H1 (cell line): Measurements from ENCODE around the gene PARM1. TPM values are rescaled to one million over a fixed set of nuclear protein-coding genes. Genes with fewer than 3 reads are reported as not detected.

ENCODE experiments used
- CTCF ChIA-PET: fragments of 300-600 bp; sonication (Branson Sonifier 250); formaldehyde crosslinking; loops from one replicate; lab custom pipeline; 2021; ENCODE audit not compliant: partially characterized antibody; lab: Charles Lee
- POLR2A ChIA-PET: fragments of 300-600 bp; sonication (Branson Sonifier 250); formaldehyde crosslinking; loops from one replicate; lab custom pipeline; 2021; ENCODE audit warnings: inconsistent platforms; ENCODE audit not compliant: partially characterized antibody; lab: Charles Lee
- DNase-seq, 2 experiments: peaks; one replicate each; pipeline versions ENCODE4 v3.0.0 to v3.0.0-alpha.2; 2010 to 2022; ENCODE audit warnings: low spot score in 2 of 2, low read depth in 1 of 2, mixed read lengths in 1 of 2
- FAIRE-seq: peaks from 2 replicates; lab custom pipeline; 2011; peaks lifted over from hg19 to GRCh38; lab: Jason Lieb, UNC
- H2AFZ ChIP-seq: 2 replicates; pipeline ENCODE4 v1.8.1; 2012; ENCODE audit warnings: low read length, inconsistent platforms
- H2AK5ac ChIP-seq: 2 replicates; pipeline ENCODE4 v1.6.1; 2013; ENCODE audit warnings: low read depth, low read length
- H2BK120ac ChIP-seq: replicated peaks from 2 replicates; pipeline ENCODE3; 2013; ENCODE audit warnings: low read depth, low read length, inconsistent platforms
- H2BK12ac ChIP-seq: 2 replicates; pipeline ENCODE4 v1.6.1; 2013; ENCODE audit warnings: low read depth, low read length
- H2BK15ac ChIP-seq: 2 replicates; pipeline ENCODE4 v1.6.1; 2013; ENCODE audit warnings: low read length
- H2BK20ac ChIP-seq: 2 replicates; pipeline ENCODE4 v1.6.1; 2013; ENCODE audit warnings: low read length
- H2BK5ac ChIP-seq: 2 replicates; pipeline ENCODE4 v1.6.1; 2013; ENCODE audit warnings: low read depth, low read length
- H3K14ac ChIP-seq: 2 replicates; pipeline ENCODE4 v1.6.1; 2013; ENCODE audit warnings: inconsistent platforms; ENCODE audit not compliant: insufficient read length
- H3K18ac ChIP-seq: 2 replicates; pipeline ENCODE4 v1.6.1; 2013; ENCODE audit warnings: low read length; ENCODE audit errors: extremely low read depth
- H3K23ac ChIP-seq: 2 replicates; pipeline ENCODE4 v1.6.1; 2013; ENCODE audit warnings: inconsistent platforms; ENCODE audit not compliant: insufficient read length
- H3K23me2 ChIP-seq: 2 replicates; pipeline ENCODE4 v1.6.1; 2013; ENCODE audit warnings: low read depth, low read length
- H3K27ac ChIP-seq: 2 replicates; pipeline ENCODE4 v1.6.1; 2011; ENCODE audit warnings: low read depth, low read length, inconsistent platforms
- H3K27me3 ChIP-seq, 4 experiments: replicated peaks in 1 of 4; 1 replicate in 1 of 4; 2 replicates in 3 of 4; pipeline versions ENCODE4 v1.6.1 to v1.8.1; 2011 to 2013; ENCODE audit warnings: low read length in 3 of 4, mild to moderate bottlenecking in 3 of 4, inconsistent platforms in 2 of 4, mixed read lengths in 2 of 4, moderate library complexity in 1 of 4; ENCODE audit not compliant: control insufficient read depth in 3 of 4, insufficient read depth in 3 of 4; ENCODE audit errors: extremely low read depth in 1 of 4
- H3K36me3 ChIP-seq, 4 experiments: 2 replicates each; pipeline versions ENCODE4 v1.6.1 to v1.8.1; 2011 to 2013; ENCODE audit warnings: mild to moderate bottlenecking in 4 of 4, low read length in 3 of 4, moderate library complexity in 2 of 4, control low read depth in 1 of 4, inconsistent platforms in 1 of 4; ENCODE audit not compliant: insufficient read depth in 4 of 4, control insufficient read depth in 2 of 4
- H3K4ac ChIP-seq: replicated peaks from 2 replicates; pipeline ENCODE3; 2013; ENCODE audit warnings: low read length, low read depth, mixed read lengths, inconsistent platforms; ENCODE audit not compliant: insufficient read length
- H3K4me1 ChIP-seq, 4 experiments: replicated peaks in 1 of 4; 1 replicate in 1 of 4; 2 replicates in 3 of 4; pipeline versions ENCODE4 v1.6.1 to v1.8.1; 2011 to 2013; ENCODE audit warnings: low read length in 3 of 4, inconsistent platforms in 2 of 4, mixed read lengths in 1 of 4; ENCODE audit not compliant: insufficient read depth in 4 of 4, control insufficient read depth in 3 of 4
- H3K4me2 ChIP-seq, 2 experiments: 2 replicates each; pipeline versions ENCODE4 v1.6.1 to v1.8.1; 2011 to 2013; ENCODE audit warnings: low read depth in 2 of 2, low read length in 2 of 2, control low read depth in 1 of 2, inconsistent platforms in 1 of 2, mild to moderate bottlenecking in 1 of 2; ENCODE audit not compliant: insufficient read depth in 1 of 2
- H3K4me3 ChIP-seq, 4 experiments: fragments of 200-600, 300-600 bp in 1 of 4; sonication (generic), shearing (Covaris generic), sonication (Bioruptor Twin) in 1 of 4; 2 replicates each; pipeline versions ENCODE4 v1.5.1 to v1.8.1; 2011 to 2016; ENCODE audit warnings: low read length in 4 of 4, low read depth in 3 of 4, control low read depth in 2 of 4, inconsistent platforms in 2 of 4, mild to moderate bottlenecking in 2 of 4, mixed read lengths in 1 of 4, moderate library complexity in 1 of 4; ENCODE audit not compliant: insufficient read depth in 2 of 4; ENCODE audit errors: extremely low read depth in 1 of 4
- H3K56ac ChIP-seq: replicated peaks from 2 replicates; pipeline ENCODE3; 2013; ENCODE audit warnings: low read depth, mild to moderate bottlenecking, mixed read lengths, low read length, inconsistent platforms; ENCODE audit not compliant: insufficient read length
- H3K79me1 ChIP-seq: 2 replicates; pipeline ENCODE4 v1.6.1; 2013; ENCODE audit warnings: low read depth, low read length, control low read depth
- H3K79me2 ChIP-seq, 2 experiments: 2 replicates each; pipeline versions ENCODE4 v1.6.1 to v1.8.1; 2012 to 2013; ENCODE audit warnings: low read length in 2 of 2, mild to moderate bottlenecking in 2 of 2, inconsistent platforms in 1 of 2; ENCODE audit not compliant: insufficient read depth in 2 of 2, control insufficient read depth in 1 of 2
- H3K9ac ChIP-seq, 4 experiments: replicated peaks in 1 of 4; 1 replicate in 1 of 4; 2 replicates in 3 of 4; pipeline versions ENCODE4 v1.6.1 to v1.8.1; 2011 to 2013; ENCODE audit warnings: low read depth in 3 of 4, low read length in 3 of 4, control low read depth in 2 of 4, mild to moderate bottlenecking in 2 of 4, moderate library complexity in 2 of 4, inconsistent platforms in 1 of 4; ENCODE audit errors: extremely low read depth in 1 of 4
- H3K9me3 ChIP-seq, 2 experiments: 2 replicates each; pipeline versions ENCODE4 v1.6.1 to v1.8.1; 2012 to 2013; ENCODE audit warnings: mild to moderate bottlenecking in 2 of 2, moderate library complexity in 2 of 2, control low read depth in 1 of 2, inconsistent platforms in 1 of 2, low read depth in 1 of 2, low read length in 1 of 2, mixed read lengths in 1 of 2; ENCODE audit not compliant: insufficient read depth in 2 of 2
- H4K20me1 ChIP-seq, 2 experiments: replicated peaks in 1 of 2; 2 replicates each; pipeline versions ENCODE3 to v1.8.1; 2011 to 2013; ENCODE audit warnings: inconsistent platforms in 2 of 2, low read length in 2 of 2, mild to moderate bottlenecking in 1 of 2; ENCODE audit not compliant: insufficient read depth in 2 of 2, control insufficient read depth in 1 of 2
- H4K5ac ChIP-seq: 2 replicates; pipeline ENCODE4 v1.6.1; 2013; ENCODE audit warnings: low read length, low read depth, mixed read lengths, inconsistent platforms; ENCODE audit not compliant: insufficient read length
- H4K8ac ChIP-seq: 2 replicates; pipeline ENCODE4 v1.8.0; 2013; ENCODE audit warnings: mild to moderate bottlenecking, moderate library complexity, low read length, inconsistent platforms; ENCODE audit not compliant: insufficient read depth; ENCODE audit errors: extremely low read depth
- H4K91ac ChIP-seq: replicated peaks from 2 replicates; pipeline ENCODE3; 2013; ENCODE audit warnings: low read length, mixed read lengths, inconsistent platforms; ENCODE audit not compliant: insufficient read length
- BACH1 ChIP-seq: IDR thresholded peaks from 2 replicates; pipeline ENCODE4 v1.6.1; 2012; ENCODE audit warnings: low read length, improper control_type of control experiment
- CHD2 ChIP-seq: IDR thresholded peaks from 2 replicates; pipeline ENCODE4 v1.6.1; 2012; ENCODE audit warnings: low read length, improper control_type of control experiment
- CREB1 ChIP-seq: IDR thresholded peaks from 2 replicates; pipeline ENCODE4 v1.6.1; 2012; ENCODE audit warnings: inconsistent platforms
- EZH2 ChIP-seq: fragments of 200-600 bp; sonication (generic); IDR thresholded peaks from 2 replicates; pipeline ENCODE4 v1.7.1; 2012; ENCODE audit warnings: low read depth, mild to moderate bottlenecking, moderate library complexity, low read length, inconsistent platforms; ENCODE audit not compliant: severe bottlenecking
- GABPA ChIP-seq: IDR thresholded peaks from 2 replicates; pipeline ENCODE4 v1.6.1; 2011; ENCODE audit warnings: mild to moderate bottlenecking, low read length, moderate library complexity, borderline replicate concordance; ENCODE audit not compliant: insufficient read depth
- JUND ChIP-seq: IDR thresholded peaks from 2 replicates; pipeline ENCODE4 v1.6.1; 2011; ENCODE audit warnings: mild to moderate bottlenecking, improper control_type of control experiment, low read length
- KDM5A ChIP-seq: fragments of 200-600 bp; IDR thresholded peaks from 2 replicates; pipeline ENCODE4 v1.7.1; 2012; ENCODE audit warnings: mild to moderate bottlenecking, low read length, inconsistent platforms, mixed read lengths
- POLR2A ChIP-seq, 2 experiments: IDR thresholded peaks; 1 replicate in 1 of 2; 2 replicates in 1 of 2; pipeline ENCODE4 v1.6.1; 2011; ENCODE audit warnings: low read depth in 2 of 2, low read length in 2 of 2, mild to moderate bottlenecking in 2 of 2; ENCODE audit errors: control extremely low read depth in 1 of 2
- RAD21 ChIP-seq, 2 experiments: IDR thresholded peaks in 1 of 2; conservative IDR thresholded peaks in 1 of 2; 2 replicates each; pipeline ENCODE4 v1.6.1; 2011; ENCODE audit warnings: low read depth in 2 of 2, low read length in 2 of 2, improper control_type of control experiment in 1 of 2, inconsistent platforms in 1 of 2, mild to moderate bottlenecking in 1 of 2, moderate library complexity in 1 of 2
- TCF12 ChIP-seq: IDR thresholded peaks from 2 replicates; pipeline ENCODE4 v1.6.1; 2011; ENCODE audit warnings: low read depth, mild to moderate bottlenecking, low read length
- ZNF274 ChIP-seq: IDR thresholded peaks from 2 replicates; pipeline ENCODE4 v1.7.0; 2012; ENCODE audit warnings: low read length, borderline replicate concordance; ENCODE audit errors: extremely low read depth
- WGBS, 2 experiments: shearing (Covaris generic) in 1 of 2; methylation state at CpG; one replicate each; pipeline versions ENCODE4 v1.1.6 to v1.1.7; 2013 to 2015; ENCODE audit warnings: low lambda C conversion rate in 2 of 2, mixed read lengths in 2 of 2, inconsistent platforms in 1 of 2, low coverage in 1 of 2, missing lambda C conversion rate in 1 of 2; ENCODE audit not compliant: insufficient replicate concordance in 2 of 2, insufficient coverage in 1 of 2, insufficient read length in 1 of 2; ENCODE audit errors: extremely low coverage in 1 of 2, missing lambda C conversion rate in 1 of 2; 5-methylcytosine and 5-hydroxymethylcytosine counted together
- polyA plus RNA-seq, 7 experiments: library from polyadenylated mRNA; depleted of rRNA in 3 of 7; stranded (reverse) in 5 of 7; unstranded in 2 of 7; fragments of >200 nt in 5 of 7; fragments of 200-250 nt in 2 of 7; gene quantifications; 1 replicate in 5 of 7; 2 replicates in 1 of 7; 4 replicates in 1 of 7; pipeline versions ENCODE4 v1.2.1 to v1.2.3, GENCODE V29; 2011 to 2013; ENCODE audit warnings: missing spikeins in 2 of 7, mixed read lengths in 2 of 7
- total RNA-seq: library from RNA; stranded (reverse); fragmentation: NEBNext Ultra II Directional; extraction: Animal tissue kit (Norgen Biotek cat#: 25700); gene quantifications from 2 replicates; pipeline ENCODE4 v1.2.1, GENCODE V29; 2021
- TF ChIP-seq, protein P1 (sequence below): IDR thresholded peaks from 2 replicates; pipeline ENCODE4 v1.6.1; 2012; ENCODE audit warnings: inconsistent platforms

PARM1 gene
- total and polyA plus RNA-seq, 2 of the 8 experiments (the other 6 are each of a cell fraction or from before 2014, with no cell fraction given): 2.0 to 5.3 TPM

- no peaks in the 10 kb centered on the region for H3K36me3 ChIP-seq
- DNase-seq (no peak), FAIRE-seq (no peak)
- no peak overlapping the region for H2AFZ ChIP-seq
- ChIA-PET POLR2A (no interaction called here), CTCF (no interaction called here)
- no peak overlapping the region for H2BK5ac ChIP-seq
- H3K79me1 ChIP-seq: no peaks in the 10 kb centered on the region
- H2BK15ac ChIP-seq: no peak overlapping the region
- H3K23ac ChIP-seq: no peak overlapping the region
- H3K23me2 ChIP-seq: no peaks in the 10 kb centered on the region
- no peaks in the 10 kb centered on the region for H4K20me1 ChIP-seq
- H3K4me1 ChIP-seq: no peaks in the 10 kb centered on the region
- no peak overlapping the region for H4K5ac ChIP-seq
- H3K9ac ChIP-seq: no peak overlapping the region
- TF ChIP-seq KDM5A (no peak), BACH1 (no peak), CHD2 (no peak), GABPA (no peak), JUND (no peak), CREB1 (no peak), TCF12 (no peak), EZH2 (no peak), POLR2A (IDR thresholded peaks at IDR 0.05; ENCODE audit: control extremely low read depth in 1 of 2, low read depth in 2 of 2, low read length in 2 of 2) (no peak), ZNF274 (no peak), RAD21 (IDR thresholded peaks at IDR 0.05 in 1 of 2, conservative IDR thresholded peaks at IDR 0.05 in 1 of 2; ENCODE audit: low read depth in 2 of 2, low read length in 2 of 2) (no peak)
- TF ChIP-seq, protein P1, sequence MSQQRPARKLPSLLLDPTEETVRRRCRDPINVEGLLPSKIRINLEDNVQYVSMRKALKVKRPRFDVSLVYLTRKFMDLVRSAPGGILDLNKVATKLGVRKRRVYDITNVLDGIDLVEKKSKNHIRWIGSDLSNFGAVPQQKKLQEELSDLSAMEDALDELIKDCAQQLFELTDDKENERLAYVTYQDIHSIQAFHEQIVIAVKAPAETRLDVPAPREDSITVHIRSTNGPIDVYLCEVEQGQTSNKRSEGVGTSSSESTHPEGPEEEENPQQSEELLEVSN: no peak
- H3K4me2 ChIP-seq: no peak overlapping the region
- H4K8ac ChIP-seq: no peak overlapping the region
- H3K79me2 ChIP-seq: no peaks in the 10 kb centered on the region
- H3K4ac ChIP-seq: no peak overlapping the region
- H3K18ac ChIP-seq: no peak overlapping the region
- H3K4me3 ChIP-seq: no peak overlapping the region
- no peak overlapping the region for H3K56ac ChIP-seq
- no peak overlapping the region for H2BK12ac ChIP-seq
- no peak overlapping the region for H2BK120ac ChIP-seq
- no peaks in the 10 kb centered on the region for H3K27me3 ChIP-seq
- 100% methylated on average over 3 of the region's 3 CpGs; no CpG with 5 or more reads in 1 of the 2 experiments for WGBS, 2 experiments
- no peak overlapping the region for H2BK20ac ChIP-seq
- H4K91ac ChIP-seq: no peak overlapping the region
- H3K14ac ChIP-seq: no peak overlapping the region
- no peak overlapping the region for H2AK5ac ChIP-seq
- H3K27ac ChIP-seq: no peak overlapping the region
- H3K9me3 ChIP-seq: no peaks in the 10 kb centered on the region
Observed at GRCh38 chr4:75054078-75054477, 121.2 kb downstream of the PARM1 start.
